Measurements from ENCODE around the gene ASTL.

GRCh38 chr2:96112501-96113366, 25.6 kb downstream of the ASTL start:
- TF ChIP-seq CTCF (IDR thresholded peaks at IDR 0.05): no peak
- no peak for TF ChIP-seq POLR2AphosphoS5 (IDR thresholded peaks at IDR 0.05; ENCODE audit: low read depth, low read length)
- TF ChIP-seq SIN3A (IDR thresholded peaks at IDR 0.05; ENCODE audit: borderline replicate concordance, insufficient read depth, low read depth, low read length): no peak
- no peak for TF ChIP-seq REST (IDR thresholded peaks at IDR 0.05; ENCODE audit: insufficient read depth in 1 of 2, low read depth in 2 of 2, low read length in 1 of 2)
- TF ChIP-seq TCF7L2 (IDR thresholded peaks at IDR 0.05; ENCODE audit: low read depth, low read length): no peak

Measured in Panc1 (cell line).